ENCODE results near the gene AIF1L.

DNA sequence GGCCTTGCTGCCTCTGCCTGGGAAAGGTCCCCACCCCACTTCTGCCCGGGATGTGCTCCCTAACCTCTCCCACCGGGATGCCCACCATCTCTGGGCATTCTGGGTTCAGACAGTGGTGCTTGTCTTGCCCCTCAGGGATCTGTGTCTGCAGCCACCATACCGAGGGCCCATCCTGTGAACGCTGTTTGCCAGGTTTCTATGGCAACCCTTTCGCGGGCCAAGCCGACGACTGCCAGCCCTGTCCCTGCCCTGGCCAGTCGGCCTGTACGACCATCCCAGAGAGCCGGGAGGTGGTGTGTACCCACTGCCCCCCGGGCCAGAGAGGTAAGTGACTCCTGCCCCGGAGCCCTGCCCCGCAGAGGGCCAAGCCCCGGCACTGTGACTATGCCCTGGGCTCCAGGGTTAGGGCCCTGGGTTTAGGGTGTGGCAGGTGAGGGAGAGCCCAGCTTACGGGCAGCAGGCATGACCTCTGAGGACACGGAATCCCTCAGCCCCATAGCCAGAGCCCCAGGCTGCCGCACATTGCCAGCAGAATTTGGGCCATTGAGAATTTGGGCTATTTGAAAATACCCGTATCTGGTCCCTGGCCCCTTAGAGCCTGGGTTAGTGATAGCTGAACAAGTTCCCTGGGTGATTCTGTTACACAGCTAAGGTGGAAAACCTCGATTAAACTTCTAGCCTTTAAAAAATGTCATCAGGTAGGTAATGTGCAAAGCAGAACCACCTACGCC, 35.3 kb upstream of the AIF1L start:
- TF ChIP-seq, protein P1, sequence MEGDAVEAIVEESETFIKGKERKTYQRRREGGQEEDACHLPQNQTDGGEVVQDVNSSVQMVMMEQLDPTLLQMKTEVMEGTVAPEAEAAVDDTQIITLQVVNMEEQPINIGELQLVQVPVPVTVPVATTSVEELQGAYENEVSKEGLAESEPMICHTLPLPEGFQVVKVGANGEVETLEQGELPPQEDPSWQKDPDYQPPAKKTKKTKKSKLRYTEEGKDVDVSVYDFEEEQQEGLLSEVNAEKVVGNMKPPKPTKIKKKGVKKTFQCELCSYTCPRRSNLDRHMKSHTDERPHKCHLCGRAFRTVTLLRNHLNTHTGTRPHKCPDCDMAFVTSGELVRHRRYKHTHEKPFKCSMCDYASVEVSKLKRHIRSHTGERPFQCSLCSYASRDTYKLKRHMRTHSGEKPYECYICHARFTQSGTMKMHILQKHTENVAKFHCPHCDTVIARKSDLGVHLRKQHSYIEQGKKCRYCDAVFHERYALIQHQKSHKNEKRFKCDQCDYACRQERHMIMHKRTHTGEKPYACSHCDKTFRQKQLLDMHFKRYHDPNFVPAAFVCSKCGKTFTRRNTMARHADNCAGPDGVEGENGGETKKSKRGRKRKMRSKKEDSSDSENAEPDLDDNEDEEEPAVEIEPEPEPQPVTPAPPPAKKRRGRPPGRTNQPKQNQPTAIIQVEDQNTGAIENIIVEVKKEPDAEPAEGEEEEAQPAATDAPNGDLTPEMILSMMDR (conservative IDR thresholded peaks at IDR 0.05; ENCODE audit: low read depth, low read length), result no peak
- no peak for TF ChIP-seq EZH2 (IDR thresholded peaks at IDR 0.05; ENCODE audit: borderline replicate concordance, low read depth, low read length, poor library complexity, severe bottlenecking)

All from A673 (cell line).